Endometrial microvascular endothelial cells (primary cell): ENCODE results near the gene SNX30. TPM values are rescaled to one million over a fixed set of nuclear protein-coding genes. Genes with fewer than 3 reads are reported as not detected.

Experiments
- in situ Hi-C: cut with HindIII; loops from 2 replicates; pipeline ENCODE4 v1.10.0; 2017; ENCODE audit warnings: low sequenced_read_pairs, low pct_unique_long_range_greater_than_20kb; ENCODE audit errors: inconsistent ontology term
- total RNA-seq: library from RNA; depleted of rRNA; stranded (reverse); fragments of >200 nt; gene quantifications from one replicate; pipeline ENCODE4 v1.2.3, GENCODE V29; 2015; ENCODE audit errors: inconsistent ontology term

SNX30 gene
- total RNA-seq, 1 donor from 2014 or later = 2.8 TPM

GRCh38 chr9:112864982-112865381, 114.4 kb downstream of the SNX30 start:
- in situ Hi-C loops = no loop called here

GRCh38 chr9:112866662-112867274, 116.2 kb downstream of the SNX30 start:
- in situ Hi-C loops = no loop called here

GRCh38 chr9:112867275-112867991, 116.9 kb downstream of the SNX30 start:
- in situ Hi-C loops = no loop called here

GRCh38 chr9:112868461-112868860, 117.9 kb downstream of the SNX30 start:
- in situ Hi-C loops = no loop called here

- in situ Hi-C loops = no loop called here
These were observed 118.5 kb downstream of the SNX30 start for GRCh38 chr9:112869041-112869529.

GRCh38 chr9:112869917-112870316, 119.4 kb downstream of the SNX30 start:
- in situ Hi-C loops = no loop called here

GRCh38 chr9:112870556-112870955, 120.0 kb downstream of the SNX30 start:
- in situ Hi-C loops = no loop called here

GRCh38 chr9:112872019-112872418, 121.5 kb downstream of the SNX30 start:
- in situ Hi-C loops = no loop called here

GRCh38 chr9:112873773-112874405, 123.3 kb downstream of the SNX30 start:
- in situ Hi-C loops = no loop called here

- in situ Hi-C loops = no loop called here
These were observed 128.2 kb downstream of the SNX30 start for GRCh38 chr9:112878752-112879151.

GRCh38 chr9:112880650-112881049, 130.1 kb downstream of the SNX30 start:
- in situ Hi-C loops = no loop called here

GRCh38 chr9:112881331-112881730, 130.8 kb downstream of the SNX30 start:
- in situ Hi-C loops = no loop called here

GRCh38 chr9:112884101-112884500, 133.5 kb downstream of the SNX30 start:
- in situ Hi-C loops = no loop called here

- in situ Hi-C loops = no loop called here
These were observed 134.2 kb downstream of the SNX30 start for GRCh38 chr9:112884721-112885120.

GRCh38 chr9:112885324-112885723, 134.8 kb downstream of the SNX30 start:
- in situ Hi-C loops = no loop called here

- in situ Hi-C loops = no loop called here
These were observed 135.8 kb downstream of the SNX30 start for GRCh38 chr9:112886351-112886750.

GRCh38 chr9:112887381-112887780, 136.8 kb downstream of the SNX30 start:
- in situ Hi-C loops = no loop called here

- in situ Hi-C loops = no loop called here
These were observed 139.8 kb downstream of the SNX30 start, which contains the start of gene SLC46A2 for GRCh38 chr9:112890106-112891081. Gene SLC46A2, minus strand, starts transcription at chr9:112890876. Its CDS starts 195 bp downstream, at chr9:112890681.

- in situ Hi-C loops = no loop called here
These were observed 141.0 kb downstream of the SNX30 start for GRCh38 chr9:112891521-112891920.
